HG03025 (cell line): Measurements from ENCODE around the gene TGM3.

Source experiments
- ATAC-seq: cut with Tn5 transposase; IDR thresholded peaks from one replicate; pipeline ENCODE4 v1.9.1; 2021; ENCODE audit warnings: mild to moderate bottlenecking, moderate library complexity; ENCODE audit not compliant: unreplicated experiment, low FRiP score

The TGM3 gene

GRCh38 chr20:2373098-2373497 lies 77.3 kb downstream of the TGM3 start:
- ATAC-seq, result no peak

DNA sequence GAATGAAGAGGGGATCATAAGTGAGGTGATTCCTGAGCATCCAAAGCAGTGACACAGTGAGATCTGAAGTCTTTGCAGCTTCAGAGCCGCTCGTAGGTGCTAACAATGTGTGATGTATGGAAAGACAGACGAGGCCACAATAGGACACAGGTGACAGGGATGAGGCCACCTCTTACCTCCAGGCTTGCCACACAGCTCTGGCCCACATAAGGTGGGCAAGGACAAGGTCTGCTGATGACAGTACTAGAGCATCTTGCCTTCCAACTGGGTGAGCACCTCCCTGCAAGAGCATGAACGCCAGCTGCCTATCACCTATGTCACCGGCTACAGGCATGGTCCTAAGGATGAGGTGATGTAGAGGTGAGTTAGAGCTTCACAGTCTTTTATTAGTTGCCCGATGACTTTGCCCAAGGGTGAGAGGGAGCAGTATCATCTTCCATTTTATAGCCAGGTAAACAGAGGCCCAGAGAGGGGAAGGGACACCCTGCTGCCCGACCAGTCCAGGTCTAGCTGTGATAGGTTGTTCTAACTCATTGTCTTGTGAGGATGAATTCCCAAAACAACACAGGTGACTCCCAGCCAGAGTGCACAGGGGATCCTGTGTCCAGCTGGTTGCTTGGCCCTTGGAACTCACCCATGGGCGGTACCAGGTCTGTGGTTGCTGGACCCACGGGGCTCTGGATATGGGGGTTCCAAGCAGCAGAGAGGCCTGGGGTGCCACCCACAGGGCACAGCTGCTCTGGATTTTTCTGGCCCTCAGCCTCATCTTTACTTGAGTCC lies 78.7 kb downstream of the TGM3 start:
- no peak for ATAC-seq

DNA sequence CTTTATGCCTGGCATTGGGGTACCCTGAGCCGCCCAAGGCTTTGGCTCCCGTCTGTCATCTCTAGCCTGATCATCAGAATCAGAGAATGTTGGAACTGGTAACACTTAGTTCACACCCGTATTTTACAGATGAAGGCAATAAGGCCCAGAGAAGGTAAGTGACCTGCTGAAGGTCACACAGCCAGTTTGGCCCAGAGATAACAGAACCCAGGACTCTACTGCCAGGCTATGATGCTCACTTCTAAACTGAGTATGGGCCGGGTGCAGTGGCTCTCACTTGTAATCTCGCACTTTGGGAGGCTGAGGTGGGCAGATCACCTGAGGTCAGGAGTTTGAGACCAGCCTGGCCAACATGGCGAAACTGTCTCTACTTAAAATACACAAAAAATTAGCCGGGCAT lies 83.1 kb downstream of the TGM3 start:
- ATAC-seq, result no peak

DNA sequence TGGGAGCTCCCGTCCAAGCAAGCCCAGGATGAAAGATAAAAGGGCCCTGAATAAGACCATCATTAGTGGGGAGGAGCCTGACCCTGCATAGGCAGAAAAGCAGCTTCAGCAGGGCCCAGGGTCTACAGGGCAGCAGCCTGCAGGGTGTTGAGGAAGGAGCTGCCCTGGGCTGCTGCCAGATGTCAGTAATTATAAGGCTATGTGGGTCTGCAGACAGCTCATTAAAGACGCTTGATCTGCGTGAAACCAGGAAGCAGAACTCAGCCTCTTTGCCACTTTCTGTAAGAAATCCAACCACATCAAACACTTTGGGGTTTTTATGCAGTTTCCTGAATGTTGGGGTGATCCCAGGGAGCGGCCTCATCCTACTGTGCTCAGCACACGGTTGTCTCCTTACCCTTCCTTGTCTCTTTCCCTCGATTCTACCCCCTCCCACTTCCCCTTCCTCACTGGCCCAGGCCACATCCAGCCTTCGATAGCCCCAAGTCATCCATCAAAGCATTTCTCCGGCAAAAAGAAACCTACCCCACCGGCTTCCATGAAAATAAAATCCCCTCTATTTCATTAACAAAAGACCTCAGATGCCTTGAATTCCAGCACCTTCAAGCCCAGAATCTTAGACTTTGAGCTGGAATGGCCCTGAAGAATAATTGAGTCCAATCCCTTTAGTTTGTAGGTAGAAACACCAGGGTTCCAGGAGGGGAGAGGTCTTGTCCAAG lies 83.9 kb downstream of the TGM3 start:
- no peak for ATAC-seq

DNA sequence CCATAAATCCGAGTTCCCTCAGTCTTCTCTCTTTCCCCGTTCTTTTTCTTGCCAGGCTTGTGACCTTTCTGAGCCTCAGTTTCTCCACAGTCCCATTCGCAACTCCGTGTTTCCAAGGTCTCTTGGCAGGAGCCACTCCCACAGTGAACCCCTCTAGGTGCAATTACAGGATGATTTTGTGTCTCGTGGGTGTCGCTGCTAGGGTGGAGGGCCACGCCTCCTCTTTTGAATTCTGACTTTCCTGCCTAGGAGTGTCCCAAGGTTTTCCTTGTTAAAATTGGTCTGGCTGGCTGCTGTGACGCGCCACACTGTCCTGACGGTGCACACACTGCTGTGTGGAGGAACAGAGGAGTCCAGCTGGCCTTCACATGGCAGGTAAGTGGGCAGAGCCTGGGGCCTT lies 84.8 kb downstream of the TGM3 start, which contains the start of gene TGM6:
TGM6 (plus strand) TSS at position 301 of the 400 bp plus-strand sequence; CDS start at position 369, 68 bp downstream.
- ATAC-seq, result no peak

DNA sequence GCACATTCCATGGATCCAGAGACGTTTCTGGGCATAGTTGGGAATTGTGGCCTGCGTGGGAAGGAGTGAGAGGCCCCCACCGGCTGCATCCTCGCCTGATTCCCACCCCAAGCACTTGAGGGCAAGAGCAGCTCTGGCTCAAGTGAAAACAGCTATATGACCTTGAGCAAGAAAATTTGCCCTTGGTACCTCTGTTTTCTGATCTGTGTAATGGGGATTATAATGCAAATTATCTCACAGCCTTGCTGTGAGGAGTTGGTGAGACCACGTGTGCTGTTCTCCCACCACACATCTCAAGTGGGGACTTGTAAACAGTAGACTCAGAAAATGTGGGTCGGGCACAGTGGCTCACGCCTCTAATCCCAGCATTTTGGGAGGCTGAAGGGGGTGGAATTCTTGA lies 85.5 kb downstream of the TGM3 start:
- no peak for ATAC-seq

DNA sequence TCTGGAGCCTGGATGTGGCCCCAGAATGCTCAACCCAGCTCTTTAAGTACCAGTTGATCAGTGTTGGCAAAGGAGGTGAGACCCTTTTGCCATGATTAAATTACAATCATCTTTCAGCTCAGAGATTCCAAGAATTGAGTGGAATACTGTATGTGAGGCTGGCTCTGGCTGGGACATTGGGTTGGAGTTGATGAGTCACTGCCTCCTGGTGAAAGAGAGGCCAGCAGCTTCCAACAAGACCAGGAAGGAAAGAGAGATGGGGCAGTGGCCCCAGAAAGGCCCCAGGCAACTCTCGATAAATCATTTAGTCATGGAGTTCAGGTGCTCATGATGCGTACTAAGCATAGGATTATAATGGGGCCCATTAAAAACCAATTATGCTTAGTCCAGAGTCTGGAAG lies 87.0 kb downstream of the TGM3 start:
- no peak for ATAC-seq

GRCh38 chr20:2385026-2385425 lies 89.2 kb downstream of the TGM3 start:
- no peak for ATAC-seq

DNA sequence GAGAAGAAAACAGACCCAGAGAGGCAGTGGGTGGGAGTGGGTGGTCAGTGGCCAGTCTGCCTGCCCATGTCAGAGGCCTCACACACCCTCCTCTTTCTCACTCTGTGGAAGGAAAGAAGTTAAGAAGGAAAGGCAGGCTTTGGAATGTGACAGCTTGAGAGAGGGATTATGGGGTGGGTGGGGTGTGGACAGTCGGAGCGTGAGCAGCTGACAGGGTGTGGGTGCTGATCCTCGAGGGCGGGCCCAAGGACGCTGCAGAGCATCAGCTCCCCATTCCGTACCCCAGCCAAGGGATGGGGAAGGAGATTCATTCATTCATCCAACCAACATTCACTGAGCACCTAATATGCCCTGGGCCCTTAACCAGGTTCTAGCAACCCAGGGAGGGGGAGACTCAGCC lies 89.7 kb downstream of the TGM3 start:
- no peak for ATAC-seq

GRCh38 chr20:2386516-2387179 lies 90.8 kb downstream of the TGM3 start:
- ATAC-seq, result no peak

GRCh38 chr20:2387180-2387577 lies 91.4 kb downstream of the TGM3 start:
- no peak for ATAC-seq

- no peak for ATAC-seq
Measured at GRCh38 chr20:2387580-2387979, 91.8 kb downstream of the TGM3 start.
